GM10266 (cell line): Measurements from ENCODE around the gene CBLB.

Experiments used
- DNase-seq: peaks from one replicate; pipeline ENCODE4 v3.0.0; 2012; ENCODE audit errors: extremely low spot score
- CTCF ChIP-seq: IDR thresholded peaks from 2 replicates; pipeline ENCODE4 v1.5.1; 2012; ENCODE audit warnings: mild to moderate bottlenecking, low read depth; ENCODE audit not compliant: control insufficient read depth, insufficient read depth; ENCODE audit errors: missing control alignments

The CBLB gene

GRCh38 chr3:105868742-105869530 lies at the start of gene CBLB:
TSS of gene CBLB (minus strand) at chr3:105869012. CDS start at chr3:105867577, 1,435 bp downstream.
- DNase-seq: peak; percentile 88
- no peak for TF ChIP-seq CTCF

GRCh38 chr3:105916767-105917166 lies 48.0 kb upstream of the CBLB start:
- no peak for TF ChIP-seq CTCF
- no peak for DNase-seq

- no peak for TF ChIP-seq CTCF
- no peak for DNase-seq
Measured at GRCh38 chr3:105915524-105915923, 46.7 kb upstream of the CBLB start.

GRCh38 chr3:105913616-105914015 lies 44.8 kb upstream of the CBLB start:
- DNase-seq: no peak
- TF ChIP-seq CTCF: no peak

GRCh38 chr3:105912891-105913290 lies 44.1 kb upstream of the CBLB start:
- DNase-seq: no peak
- no peak for TF ChIP-seq CTCF

- no peak for TF ChIP-seq CTCF
- DNase-seq: no peak
Measured at GRCh38 chr3:105911496-105911895, 42.7 kb upstream of the CBLB start.

- peak; percentile 6 for DNase-seq
- TF ChIP-seq CTCF: no peak
Measured at GRCh38 chr3:105907777-105908176, 39.0 kb upstream of the CBLB start.
